GM23248 (cell line): ENCODE results near the gene CTBP2. TPM values are rescaled to one million over a fixed set of nuclear protein-coding genes. Genes with fewer than 3 reads are reported as not detected.

Experiments used
- DNase-seq: peaks from one replicate; pipeline ENCODE4 v3.0.0-alpha.2; 2015
- H2AFZ ChIP-seq: fragments of 200-600 bp; sonication (generic); 2 replicates; pipeline ENCODE4 v1.6.1; 2016; ENCODE audit warnings: antibody characterized with exemption
- H3F3A ChIP-seq: fragments of 200-600 bp; sonication (generic); 2 replicates; pipeline ENCODE4 v1.6.1; 2016; ENCODE audit warnings: mild to moderate bottlenecking, antibody characterized with exemption, mixed run types; ENCODE audit not compliant: insufficient read depth
- H3K27ac ChIP-seq: fragments of 200-600 bp; sonication (generic); 2 replicates; pipeline ENCODE4 v1.5.1; 2016; ENCODE audit warnings: mild to moderate bottlenecking
- H3K27me3 ChIP-seq: fragments of 200-600 bp; sonication (generic); replicated peaks from 2 replicates; pipeline ENCODE4 v1.6.1; 2016; ENCODE audit warnings: mild to moderate bottlenecking; ENCODE audit not compliant: insufficient read depth
- H3K36me3 ChIP-seq: fragments of 200-600 bp; sonication (generic); 2 replicates; pipeline ENCODE4 v1.6.1; 2016; ENCODE audit warnings: low read depth, mild to moderate bottlenecking
- H3K4me1 ChIP-seq: fragments of 200-600 bp; sonication (generic); 2 replicates; pipeline ENCODE4 v1.6.1; 2016; ENCODE audit warnings: mild to moderate bottlenecking; ENCODE audit not compliant: insufficient read depth
- H3K4me2 ChIP-seq: fragments of 200-600 bp; sonication (generic); one replicate; pipeline ENCODE4 v1.6.1; 2016; ENCODE audit warnings: mild to moderate bottlenecking; ENCODE audit not compliant: unreplicated experiment
- H3K4me3 ChIP-seq: fragments of 200-600 bp; sonication (generic); 2 replicates; pipeline ENCODE4 v1.5.1; 2016; ENCODE audit warnings: mild to moderate bottlenecking
- H3K79me2 ChIP-seq: fragments of 200-600 bp; sonication (generic); 2 replicates; pipeline ENCODE4 v1.6.1; 2016; ENCODE audit warnings: mild to moderate bottlenecking; ENCODE audit not compliant: insufficient read depth
- H3K9ac ChIP-seq: fragments of 200-600 bp; sonication (generic); 2 replicates; pipeline ENCODE4 v1.6.1; 2016; ENCODE audit warnings: mild to moderate bottlenecking
- H3K9me2 ChIP-seq: fragments of 200-600 bp; sonication (generic); 2 replicates; pipeline ENCODE4 v1.6.1; 2016; ENCODE audit warnings: mixed run types, mild to moderate bottlenecking, moderate library complexity; ENCODE audit not compliant: insufficient read depth
- H3K9me3 ChIP-seq: fragments of 200-600 bp; sonication (generic); one replicate; pipeline ENCODE4 v1.6.1; 2017; ENCODE audit warnings: low read depth
- H4K20me1 ChIP-seq: fragments of 200-600 bp; sonication (generic); 2 replicates; pipeline ENCODE4 v1.6.0; 2016; ENCODE audit not compliant: insufficient read depth
- EZH2 ChIP-seq: fragments of 200-600 bp; sonication (generic); IDR thresholded peaks from 2 replicates; pipeline ENCODE4 v1.6.1; 2018; ENCODE audit warnings: antibody characterized with exemption, mild to moderate bottlenecking; ENCODE audit not compliant: insufficient read depth, poor library complexity, severe bottlenecking
- EZH2phosphoT487 ChIP-seq: fragments of 200-600 bp; sonication (generic); IDR thresholded peaks from 2 replicates; pipeline ENCODE4 v1.6.1; 2018; ENCODE audit warnings: antibody characterized with exemption, moderate library complexity, mild to moderate bottlenecking, low read depth; ENCODE audit not compliant: insufficient read depth
- WGBS, 2 experiments: methylation state at CpG; one replicate each; pipeline ENCODE4 v1.1.6; 2015 to 2017; ENCODE audit warnings: low lambda C conversion rate in 2 of 2, low coverage in 1 of 2; ENCODE audit errors: missing lambda C conversion rate in 2 of 2; 5-methylcytosine and 5-hydroxymethylcytosine counted together
- in situ Hi-C: fragments of 300-500 bp; cut with MboI; formaldehyde crosslinking; loops from 2 replicates; pipeline ENCODE4 v1.15.0; 2020
- polyA plus RNA-seq: library from polyadenylated mRNA; unstranded; fragments of >200 nt; fragmentation: Nextera tagmentation; extraction: Ambion mirVana; gene quantifications from 2 replicates; pipeline ENCODE4 v1.2.1, GENCODE V29; 2016
- total RNA-seq: library from RNA; depleted of rRNA; stranded (reverse); fragments of >200 nt; shearing (Covaris generic); gene quantifications from 2 replicates; pipeline ENCODE4 v1.2.3, GENCODE V29; 2014

CTBP2 gene
- total and polyA plus RNA-seq, 2 experiments from 2014 or later: 52.0 to 65.5 TPM

DNA sequence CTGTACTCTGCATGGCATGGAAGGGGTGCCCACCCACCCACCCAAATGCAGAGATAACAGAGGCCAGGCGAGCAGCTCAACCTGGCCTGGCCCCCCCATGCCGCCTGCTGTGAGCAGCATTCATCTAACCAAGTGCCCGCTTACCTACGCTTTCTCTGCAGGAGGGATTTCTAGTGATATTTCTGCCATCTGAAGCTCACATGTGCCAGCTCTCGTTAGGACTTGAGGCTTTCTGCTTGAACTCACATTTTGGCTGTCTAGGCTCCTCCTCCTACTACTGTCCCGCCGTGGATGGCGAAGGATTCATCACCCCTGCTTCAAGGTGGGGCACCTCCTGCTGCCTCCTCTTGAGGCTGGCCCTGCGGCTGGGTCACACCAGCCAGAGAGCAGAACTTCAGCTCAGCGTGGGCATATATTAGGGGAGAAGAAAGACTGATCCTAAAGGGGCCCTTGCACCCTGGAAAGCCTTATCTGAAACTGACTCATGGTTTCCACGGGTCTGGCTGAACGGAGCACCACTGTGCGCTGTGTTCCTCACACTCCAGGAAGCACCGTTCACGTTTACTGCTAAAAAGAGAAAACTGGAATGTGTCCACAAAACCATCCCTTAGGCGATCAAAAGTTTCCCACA is 45.5 kb downstream of the CTBP2 start:
- H3K4me3 ChIP-seq: no peak overlapping the region
- no peaks in the 10 kb centered on the region for H3K9me2 ChIP-seq
- TF ChIP-seq EZH2phosphoT487: no peak
- no peak for TF ChIP-seq EZH2
- no peaks in the 10 kb centered on the region for H3K36me3 ChIP-seq
- no peak for DNase-seq
- no peak overlapping the region for H3K9ac ChIP-seq
- H4K20me1 ChIP-seq: peaks cover 19% of the 10 kb centered on the region; the same call in 1 of the 2 replicates
- H3K4me1 ChIP-seq: peaks cover 13% of the 10 kb centered on the region
- no peak overlapping the region for H3K27ac ChIP-seq
- H2AFZ ChIP-seq: no peak overlapping the region
- H3K4me2 ChIP-seq: no peak overlapping the region
- H3F3A ChIP-seq: peaks cover 23% of the 10 kb centered on the region; the same call in 1 of the 2 replicates
- no peaks in the 10 kb centered on the region for H3K27me3 ChIP-seq
- in situ Hi-C loops: no loop called here
- H3K79me2 ChIP-seq: peaks cover 98% of the 10 kb centered on the region
- WGBS, 2 experiments: 93 to 97% methylated on average over 16 of the region's 16 CpGs
- H3K9me3 ChIP-seq: no peaks in the 10 kb centered on the region

DNA sequence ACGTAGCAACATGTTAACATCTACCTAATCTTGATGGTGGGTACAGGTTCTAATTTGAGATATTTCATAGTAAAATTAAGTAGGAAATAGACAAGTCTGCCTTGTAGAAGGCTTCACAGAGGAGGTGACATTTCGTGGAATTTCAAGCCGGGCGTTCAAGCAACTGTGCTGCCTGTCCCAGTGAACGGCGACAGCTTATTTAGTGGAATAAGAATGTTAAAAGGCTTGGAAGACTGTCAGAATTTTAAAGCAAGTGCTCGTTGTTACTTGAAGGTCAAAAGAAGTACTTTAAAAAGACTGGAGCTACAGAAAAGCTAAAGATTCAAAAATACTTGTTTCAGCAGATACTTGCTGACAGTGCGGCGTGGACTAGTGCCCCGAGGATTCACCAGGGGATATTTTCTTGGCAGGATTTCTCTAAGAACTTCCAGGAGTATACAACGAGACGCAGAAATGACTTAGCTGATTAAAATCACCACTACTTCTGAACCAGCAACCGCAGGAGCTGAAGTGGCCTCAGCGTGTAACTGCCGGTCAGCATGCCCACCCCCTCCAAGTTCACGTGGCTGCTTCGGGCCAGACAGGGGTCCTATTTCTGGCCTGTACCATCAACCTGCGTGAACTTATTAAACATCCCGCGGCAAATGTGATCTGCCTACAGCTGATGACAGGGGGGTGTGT is 46.5 kb downstream of the CTBP2 start:
- Histone ChIP-seq H3K9me2 (no peaks in the 10 kb centered on the region), H2AFZ (no peak overlapping the region), H3K4me2 (peak overlapping the region; percentile 70), H3K4me1 (peaks cover 13% of the 10 kb centered on the region), H3K36me3 (no peaks in the 10 kb centered on the region; the same call in 1 of the 2 replicates), H3F3A (peaks cover 23% of the 10 kb centered on the region; the same call in 1 of the 2 replicates), H3K9ac (peak overlapping the region; percentile 61), H3K27ac (peak overlapping the region; percentile 61), H3K4me3 (0 out of 2 replicates have a peak overlapping the region, but pooled peaks have one; percentile 24), H3K27me3 (no peaks in the 10 kb centered on the region), H3K9me3 (no peaks in the 10 kb centered on the region), H4K20me1 (peaks cover 14% of the 10 kb centered on the region; the same call in 1 of the 2 replicates), H3K79me2 (peaks cover 98% of the 10 kb centered on the region)
- in situ Hi-C loops: no loop called here
- WGBS, 2 experiments: 15 to 16% methylated on average over 20 of the region's 20 CpGs
- no peak for TF ChIP-seq EZH2phosphoT487
- TF ChIP-seq EZH2: no peak
- peak; percentile 83 for DNase-seq

- DNase-seq: peak; percentile 24
- peaks cover 23% of the 10 kb centered on the region; the same call in 1 of the 2 replicates for H3F3A ChIP-seq
- H3K27ac ChIP-seq: no peak overlapping the region
- WGBS, 2 experiments: 98 to 100% methylated on average over 2 of the region's 2 CpGs
- in situ Hi-C loops: no loop called here
- H3K27me3 ChIP-seq: no peaks in the 10 kb centered on the region
- no peak overlapping the region for H2AFZ ChIP-seq
- peaks cover 13% of the 10 kb centered on the region for H3K4me1 ChIP-seq
- no peak overlapping the region for H3K4me3 ChIP-seq
- peaks cover 14% of the 10 kb centered on the region; the same call in 1 of the 2 replicates for H4K20me1 ChIP-seq
- peaks cover 5% of the 10 kb centered on the region for H3K36me3 ChIP-seq
- TF ChIP-seq EZH2phosphoT487: no peak
- no peak for TF ChIP-seq EZH2
- H3K4me2 ChIP-seq: peak overlapping the region; percentile 70
- H3K9ac ChIP-seq: no peak overlapping the region
- peaks cover 98% of the 10 kb centered on the region for H3K79me2 ChIP-seq
- no peaks in the 10 kb centered on the region for H3K9me2 ChIP-seq
- no peaks in the 10 kb centered on the region for H3K9me3 ChIP-seq
These were observed 47.5 kb downstream of the CTBP2 start for GRCh38 chr10:125112697-125113494.

DNA sequence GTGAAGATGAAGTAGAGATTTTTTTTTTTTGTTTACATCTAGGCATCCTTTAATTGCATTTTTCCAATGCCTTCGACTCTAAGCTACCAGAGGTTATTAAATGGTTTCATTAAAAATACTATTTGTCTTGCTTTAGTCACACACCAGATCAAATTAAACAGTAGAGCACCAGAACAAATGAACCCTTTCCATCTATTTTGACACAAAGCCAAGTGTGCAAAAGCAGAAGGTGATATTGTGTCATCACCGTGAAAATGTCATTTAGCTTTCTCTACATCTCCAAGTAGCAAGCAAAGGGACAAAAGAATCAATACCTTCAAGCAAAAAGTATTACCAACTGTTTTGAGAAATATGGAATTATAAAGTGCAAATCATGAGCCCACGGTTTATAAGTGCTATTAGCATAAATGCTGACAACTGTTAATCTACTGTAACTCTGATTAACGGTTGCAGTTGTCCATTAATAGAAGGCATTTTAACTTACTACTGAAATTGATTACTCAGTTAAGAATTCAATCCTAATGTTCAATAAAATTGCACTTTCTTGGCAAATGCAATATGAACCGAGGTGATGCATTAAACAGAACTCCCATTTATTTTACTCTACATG is 49.1 kb downstream of the CTBP2 start:
- Histone ChIP-seq H3F3A (peaks cover 23% of the 10 kb centered on the region; the same call in 1 of the 2 replicates), H3K9me2 (no peaks in the 10 kb centered on the region), H3K4me1 (peaks cover 13% of the 10 kb centered on the region), H3K79me2 (peaks cover 98% of the 10 kb centered on the region), H3K4me3 (no peak overlapping the region), H3K9ac (no peak overlapping the region), H3K27me3 (no peaks in the 10 kb centered on the region), H3K36me3 (peaks cover 9% of the 10 kb centered on the region), H3K27ac (no peak overlapping the region), H2AFZ (no peak overlapping the region), H4K20me1 (peaks cover 14% of the 10 kb centered on the region; the same call in 1 of the 2 replicates), H3K9me3 (no peaks in the 10 kb centered on the region), H3K4me2 (no peak overlapping the region)
- in situ Hi-C loops: no loop called here
- no peak for DNase-seq
- 83 to 89% methylated on average over 5 of the region's 5 CpGs for WGBS, 2 experiments
- TF ChIP-seq EZH2phosphoT487: no peak
- TF ChIP-seq EZH2: no peak
